Ovary (tissue), 3 donors: ENCODE results near the gene RBM23.

Source experiments
- CTCF ChIP-seq, 3 donors: fragments of 450-650 bp in 2 of 3; fragments of 200-600 bp in 1 of 3; IDR thresholded peaks; one replicate each; pipeline versions ENCODE4 v1.5.1 to v1.8.0; 2016 to 2022; ENCODE audit warnings: antibody characterized with exemption in 3 of 3, mild to moderate bottlenecking in 1 of 3
- EP300 ChIP-seq: sonication (generic); formaldehyde crosslinking; IDR thresholded peaks from one replicate; pipeline ENCODE4 v1.6.1; 2017; ENCODE audit warnings: antibody characterized with exemption
- donor health status: DM: no; HTN: no; CAD: no.

GRCh38 chr14:22845103-22845394, 73.9 kb downstream of the RBM23 start:
- TF ChIP-seq CTCF (IDR thresholded peaks at IDR 0.05), result no peak
- TF ChIP-seq EP300, result no peak
